H1 (cell line): ENCODE data around the gene GZMM.

ENCODE experiments used
- POLR2AphosphoS5 ChIP-seq: IDR thresholded peaks from 2 replicates; pipeline ENCODE4 v1.6.1; 2011; ENCODE audit warnings: low read depth, low read length
- SP1 ChIP-seq: IDR thresholded peaks from 2 replicates; pipeline ENCODE4 v1.6.1; 2011; ENCODE audit warnings: low read depth, low read length

GRCh38 chr19:541699-542098 is 2.2 kb upstream of the GZMM start:
- TF ChIP-seq POLR2AphosphoS5 (no peak), SP1 (no peak)
